ENCODE data around the gene TSNAX.

The TSNAX gene

GRCh38 chr1:231544943-231545592 is 16.6 kb downstream of the TSNAX start:
- Histone ChIP-seq H3K36me3 (ENCODE audit: insufficient read depth, low read length) (peaks cover 27% of the 10 kb centered on the region), H3K4me1 (ENCODE audit: control insufficient read depth, insufficient read depth, low read length, unreplicated experiment) (no peaks in the 10 kb centered on the region), H3K27ac (ENCODE audit: low read depth, low read length) (no peak overlapping the region), H3K27me3 (ENCODE audit: insufficient read depth, low read length) (no peaks in the 10 kb centered on the region), H3K4me3 (ENCODE audit: low read depth, low read length) (no peak overlapping the region), H3K79me2 (ENCODE audit: control insufficient read depth, insufficient read depth, low read length, unreplicated experiment) (no peaks in the 10 kb centered on the region), H2AFZ (ENCODE audit: low read length, unreplicated experiment) (no peak overlapping the region)

DNA sequence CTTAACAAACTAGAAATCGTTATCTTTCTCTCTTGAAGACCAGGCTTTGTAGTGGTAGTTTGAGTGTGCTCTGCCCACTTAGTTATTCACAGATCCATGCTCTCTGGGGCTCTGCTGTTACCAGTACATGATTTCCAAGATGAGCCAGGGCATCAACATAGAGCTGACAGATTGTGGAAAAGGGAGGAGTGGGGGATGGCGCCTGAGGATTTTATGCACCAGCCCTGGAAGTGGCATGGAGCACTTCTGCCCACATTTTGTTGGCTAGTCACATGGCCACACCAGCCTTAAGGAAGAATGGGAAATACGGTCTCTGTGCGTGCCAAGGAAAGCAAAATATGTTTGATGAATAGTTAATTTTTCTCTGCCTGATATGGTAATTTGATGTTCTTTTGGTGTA is 18.2 kb downstream of the TSNAX start:
- Histone ChIP-seq H3K4me1 (ENCODE audit: control insufficient read depth, insufficient read depth, low read length, unreplicated experiment) (no peaks in the 10 kb centered on the region), H3K4me3 (ENCODE audit: low read depth, low read length) (no peak overlapping the region), H3K27me3 (ENCODE audit: insufficient read depth, low read length) (no peaks in the 10 kb centered on the region), H3K36me3 (ENCODE audit: insufficient read depth, low read length) (peaks cover 11% of the 10 kb centered on the region), H2AFZ (ENCODE audit: low read length, unreplicated experiment) (no peak overlapping the region), H3K79me2 (ENCODE audit: control insufficient read depth, insufficient read depth, low read length, unreplicated experiment) (no peaks in the 10 kb centered on the region), H3K27ac (ENCODE audit: low read depth, low read length) (no peak overlapping the region)

DNA sequence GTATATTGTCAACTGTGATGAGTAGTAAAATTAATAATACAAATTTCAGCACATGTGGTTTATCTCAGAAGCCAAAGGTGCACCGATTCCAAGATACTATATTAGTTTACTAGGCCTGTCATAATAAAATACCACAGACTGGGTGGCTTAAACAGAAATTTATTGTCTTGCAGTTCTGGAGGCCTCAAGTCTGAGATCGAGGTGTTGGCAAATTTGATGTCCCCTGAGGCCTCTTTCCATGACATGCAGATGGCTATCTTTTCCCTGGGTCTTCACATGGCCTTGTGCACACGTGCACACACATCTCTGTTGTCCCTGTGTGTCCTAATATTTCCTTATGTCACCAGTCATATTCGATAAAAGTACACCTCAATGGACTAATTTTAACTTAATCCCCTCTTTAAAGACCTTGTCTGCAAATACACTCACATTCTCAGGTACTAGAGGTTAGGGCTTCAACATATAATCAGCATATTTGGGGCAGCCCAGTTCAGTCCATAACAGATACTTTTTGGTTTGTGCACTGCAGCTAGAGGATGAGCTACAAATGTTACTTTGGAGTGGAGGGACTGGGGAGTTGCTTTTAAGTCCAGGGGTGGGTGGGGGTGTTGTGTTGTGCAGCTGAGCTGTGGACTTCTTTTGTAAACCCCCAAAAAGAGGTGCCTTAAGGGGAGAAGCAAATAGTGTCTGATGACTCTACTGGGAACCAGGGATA is 21.4 kb downstream of the TSNAX start:
- Histone ChIP-seq H3K27ac (ENCODE audit: low read depth, low read length) (no peak overlapping the region), H3K79me2 (ENCODE audit: control insufficient read depth, insufficient read depth, low read length, unreplicated experiment) (no peaks in the 10 kb centered on the region), H3K36me3 (ENCODE audit: insufficient read depth, low read length) (no peaks in the 10 kb centered on the region; the same call in 1 of the 2 replicates), H3K27me3 (ENCODE audit: insufficient read depth, low read length) (no peaks in the 10 kb centered on the region), H2AFZ (ENCODE audit: low read length, unreplicated experiment) (no peak overlapping the region), H3K4me3 (ENCODE audit: low read depth, low read length) (no peak overlapping the region), H3K4me1 (ENCODE audit: control insufficient read depth, insufficient read depth, low read length, unreplicated experiment) (no peaks in the 10 kb centered on the region)

DNA sequence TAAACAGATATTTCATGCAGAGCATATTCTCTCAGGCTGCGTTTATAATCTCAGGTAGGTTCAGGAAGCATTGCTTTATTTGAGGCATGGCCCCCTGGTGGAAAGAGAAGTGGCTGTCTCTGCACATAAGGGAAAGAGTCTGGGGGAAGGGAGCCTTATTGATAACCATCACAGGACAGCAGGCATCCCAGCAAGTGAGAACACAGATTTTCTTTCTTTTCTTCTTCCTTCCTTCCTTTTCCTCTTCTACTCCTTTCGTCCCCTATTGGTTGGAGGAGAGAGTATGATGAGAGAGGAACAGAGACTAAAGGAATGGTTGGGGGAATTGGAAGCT is 21.9 kb downstream of the TSNAX start:
- Histone ChIP-seq H2AFZ (ENCODE audit: low read length, unreplicated experiment) (no peak overlapping the region), H3K36me3 (ENCODE audit: insufficient read depth, low read length) (no peaks in the 10 kb centered on the region), H3K27me3 (ENCODE audit: insufficient read depth, low read length) (no peaks in the 10 kb centered on the region), H3K4me3 (ENCODE audit: low read depth, low read length) (no peak overlapping the region), H3K4me1 (ENCODE audit: control insufficient read depth, insufficient read depth, low read length, unreplicated experiment) (no peaks in the 10 kb centered on the region), H3K79me2 (ENCODE audit: control insufficient read depth, insufficient read depth, low read length, unreplicated experiment) (no peaks in the 10 kb centered on the region), H3K27ac (ENCODE audit: low read depth, low read length) (no peak overlapping the region)

- Histone ChIP-seq H3K27me3 (ENCODE audit: insufficient read depth, low read length) (no peaks in the 10 kb centered on the region), H3K27ac (ENCODE audit: low read depth, low read length) (no peak overlapping the region), H2AFZ (ENCODE audit: low read length, unreplicated experiment) (no peak overlapping the region), H3K4me3 (ENCODE audit: low read depth, low read length) (no peak overlapping the region), H3K4me1 (ENCODE audit: control insufficient read depth, insufficient read depth, low read length, unreplicated experiment) (peaks cover 11% of the 10 kb centered on the region), H3K79me2 (ENCODE audit: control insufficient read depth, insufficient read depth, low read length, unreplicated experiment) (peaks cover 13% of the 10 kb centered on the region), H3K36me3 (ENCODE audit: insufficient read depth, low read length) (no peaks in the 10 kb centered on the region)
Observed at GRCh38 chr1:231553320-231553719, 24.9 kb downstream of the TSNAX start.

DNA sequence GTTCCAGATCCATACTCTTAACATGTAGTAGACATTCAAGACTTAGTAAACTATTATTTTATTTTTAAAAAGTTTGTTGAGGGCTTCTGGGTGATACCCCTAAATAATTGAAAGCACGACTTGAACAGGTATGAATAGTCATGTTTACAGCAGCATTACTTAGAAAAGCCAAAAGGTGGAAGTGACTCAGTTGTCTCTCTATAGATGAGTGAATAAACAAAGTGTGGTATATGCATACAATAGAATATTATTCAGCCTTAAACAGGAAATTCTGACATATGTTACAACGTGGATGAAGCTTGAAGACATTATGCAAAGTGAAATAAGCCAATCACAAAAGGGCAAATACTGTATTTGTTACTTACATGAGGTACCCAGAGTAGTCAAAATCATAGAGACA is 26.5 kb downstream of the TSNAX start:
- Histone ChIP-seq H3K27me3 (ENCODE audit: insufficient read depth, low read length) (no peaks in the 10 kb centered on the region), H3K4me1 (ENCODE audit: control insufficient read depth, insufficient read depth, low read length, unreplicated experiment) (peaks cover 17% of the 10 kb centered on the region), H3K36me3 (ENCODE audit: insufficient read depth, low read length) (no peaks in the 10 kb centered on the region), H3K27ac (ENCODE audit: low read depth, low read length) (no peak overlapping the region), H2AFZ (ENCODE audit: low read length, unreplicated experiment) (no peak overlapping the region), H3K4me3 (ENCODE audit: low read depth, low read length) (no peak overlapping the region), H3K79me2 (ENCODE audit: control insufficient read depth, insufficient read depth, low read length, unreplicated experiment) (peaks cover 13% of the 10 kb centered on the region)

DNA sequence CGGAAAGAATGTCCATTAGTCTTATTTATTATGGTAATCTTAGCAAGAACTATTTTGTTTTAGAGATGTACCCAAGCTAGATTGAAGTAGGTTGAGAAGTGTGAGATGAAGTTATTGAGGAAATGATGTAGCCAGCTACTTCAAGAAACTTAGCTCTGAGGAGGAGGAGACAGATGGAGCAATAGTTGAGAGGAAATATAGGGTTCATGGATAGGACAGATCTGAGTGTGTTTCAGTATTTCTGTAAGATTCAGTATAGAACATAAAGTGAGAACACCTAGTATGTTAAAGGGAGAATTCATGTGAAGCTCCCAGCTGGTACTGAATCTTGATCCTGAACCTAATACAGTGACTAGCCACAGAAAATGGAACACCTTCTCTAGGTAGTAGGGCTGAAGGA is 28.9 kb downstream of the TSNAX start:
- no peak overlapping the region for H2AFZ ChIP-seq (ENCODE audit: low read length, unreplicated experiment)
- no peaks in the 10 kb centered on the region for H3K27me3 ChIP-seq (ENCODE audit: insufficient read depth, low read length)
- H3K79me2 ChIP-seq (ENCODE audit: control insufficient read depth, insufficient read depth, low read length, unreplicated experiment) = peaks cover 13% of the 10 kb centered on the region
- H3K27ac ChIP-seq (ENCODE audit: low read depth, low read length) = no peak overlapping the region
- no peak overlapping the region for H3K4me3 ChIP-seq (ENCODE audit: low read depth, low read length)
- peaks cover 9% of the 10 kb centered on the region; the same call in 1 of the 2 replicates for H3K36me3 ChIP-seq (ENCODE audit: insufficient read depth, low read length)
- H3K4me1 ChIP-seq (ENCODE audit: control insufficient read depth, insufficient read depth, low read length, unreplicated experiment) = peaks cover 17% of the 10 kb centered on the region

DNA sequence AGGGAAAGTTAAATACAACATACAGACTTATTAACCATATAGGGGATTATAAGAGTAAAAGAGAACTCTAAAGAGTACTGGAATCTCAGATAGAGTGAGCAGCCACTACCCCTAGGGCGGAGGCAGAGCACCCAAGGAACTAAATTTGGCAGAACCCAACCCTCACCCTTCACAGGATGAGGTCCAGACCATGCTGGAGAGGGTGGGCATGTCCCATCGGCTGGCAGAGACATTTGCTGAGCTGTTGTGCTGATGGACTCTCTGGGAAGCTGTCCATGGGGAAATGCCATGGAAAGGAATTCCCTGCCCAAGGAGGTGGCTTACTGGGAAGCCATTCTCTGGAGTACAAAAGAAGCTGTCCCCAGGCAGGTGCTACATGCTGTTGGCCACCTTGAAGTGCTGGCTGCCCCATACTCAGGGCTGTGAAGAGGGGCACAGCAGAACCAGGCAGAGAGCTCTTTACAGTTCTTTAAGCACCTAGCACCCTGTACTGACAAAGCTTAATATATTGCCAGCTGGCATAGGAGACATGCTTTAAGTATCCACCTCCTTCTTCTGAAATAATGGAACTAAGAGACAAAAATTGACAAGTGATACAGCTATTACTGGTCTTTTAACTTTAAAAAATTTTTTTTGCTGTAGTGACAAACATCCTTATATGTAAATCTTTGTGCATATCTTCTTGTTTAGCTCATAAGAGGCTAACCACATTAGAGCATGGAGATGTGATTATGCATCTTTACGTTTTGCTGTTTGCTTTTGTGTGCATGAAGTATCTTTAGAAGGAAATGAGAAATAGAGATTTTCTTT is 29.6 kb downstream of the TSNAX start:
- H3K27ac ChIP-seq (ENCODE audit: low read depth, low read length) = no peak overlapping the region
- H3K4me1 ChIP-seq (ENCODE audit: control insufficient read depth, insufficient read depth, low read length, unreplicated experiment) = peaks cover 17% of the 10 kb centered on the region
- peaks cover 15% of the 10 kb centered on the region for H3K36me3 ChIP-seq (ENCODE audit: insufficient read depth, low read length)
- peaks cover 15% of the 10 kb centered on the region for H3K79me2 ChIP-seq (ENCODE audit: control insufficient read depth, insufficient read depth, low read length, unreplicated experiment)
- H3K4me3 ChIP-seq (ENCODE audit: low read depth, low read length) = no peak overlapping the region
- H2AFZ ChIP-seq (ENCODE audit: low read length, unreplicated experiment) = no peak overlapping the region
- H3K27me3 ChIP-seq (ENCODE audit: insufficient read depth, low read length) = no peaks in the 10 kb centered on the region

DNA sequence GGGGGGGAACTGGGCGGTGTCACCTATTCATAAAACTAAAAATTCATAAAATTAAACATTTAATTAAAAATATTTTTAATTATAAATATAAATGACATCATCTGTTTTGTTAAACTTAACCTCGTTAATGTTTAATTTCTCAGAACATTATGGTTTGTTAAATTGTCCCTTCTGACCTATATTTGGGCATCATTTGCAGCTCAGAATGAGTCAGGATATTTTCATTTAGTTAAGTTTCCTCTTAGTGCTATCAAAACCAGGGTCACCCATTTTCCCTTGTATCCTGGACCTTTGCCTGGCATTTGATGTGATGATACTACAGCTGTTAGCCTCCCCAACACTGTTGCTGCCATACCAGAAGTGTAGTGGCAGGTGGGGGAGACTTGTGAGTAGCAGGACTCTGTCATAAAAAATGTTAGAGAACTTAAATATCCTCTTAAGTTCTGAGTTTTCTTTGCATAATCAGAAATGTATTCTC is 30.3 kb downstream of the TSNAX start:
- Histone ChIP-seq H3K27me3 (ENCODE audit: insufficient read depth, low read length) (no peaks in the 10 kb centered on the region), H3K27ac (ENCODE audit: low read depth, low read length) (no peak overlapping the region), H3K4me1 (ENCODE audit: control insufficient read depth, insufficient read depth, low read length, unreplicated experiment) (peaks cover 17% of the 10 kb centered on the region), H3K36me3 (ENCODE audit: insufficient read depth, low read length) (peaks cover 21% of the 10 kb centered on the region), H3K4me3 (ENCODE audit: low read depth, low read length) (no peak overlapping the region), H2AFZ (ENCODE audit: low read length, unreplicated experiment) (no peak overlapping the region), H3K79me2 (ENCODE audit: control insufficient read depth, insufficient read depth, low read length, unreplicated experiment) (peaks cover 15% of the 10 kb centered on the region)

DNA sequence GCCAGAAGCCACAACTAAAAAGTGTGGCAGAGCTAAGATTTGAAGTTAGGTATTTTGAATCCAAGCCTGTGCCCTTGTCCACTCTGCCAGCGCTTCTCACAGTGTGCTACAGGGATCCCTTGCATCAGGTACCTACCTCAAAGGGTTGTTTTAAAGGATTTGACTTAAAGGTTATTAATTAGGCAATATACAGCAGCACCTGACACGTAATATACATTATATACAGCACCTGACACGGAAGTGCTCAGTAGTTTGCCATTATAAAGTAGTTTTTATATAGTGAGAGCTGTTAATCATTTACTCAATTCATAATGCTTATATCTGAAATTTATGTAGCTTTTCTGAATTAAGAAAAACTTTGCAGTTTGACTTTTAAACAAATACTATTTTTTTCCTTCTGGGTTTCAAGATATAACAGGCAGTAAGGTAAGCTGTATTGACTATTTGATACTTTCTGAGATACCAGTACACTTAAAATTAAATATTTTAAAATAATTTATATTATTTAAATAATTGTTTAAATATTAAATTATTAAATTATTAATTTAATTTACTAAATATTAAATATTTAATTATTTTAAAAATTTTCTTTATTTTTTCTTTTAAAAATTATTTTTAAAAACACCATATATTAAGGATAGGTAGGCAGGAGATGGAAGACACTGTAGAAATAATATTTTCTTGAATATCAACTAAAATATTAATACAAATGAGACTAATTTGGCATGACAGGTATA is 33.3 kb downstream of the TSNAX start:
- no peak overlapping the region for H3K27ac ChIP-seq (ENCODE audit: low read depth, low read length)
- peaks cover 36% of the 10 kb centered on the region for H3K36me3 ChIP-seq (ENCODE audit: insufficient read depth, low read length)
- no peak overlapping the region for H3K4me3 ChIP-seq (ENCODE audit: low read depth, low read length)
- no peaks in the 10 kb centered on the region for H3K27me3 ChIP-seq (ENCODE audit: insufficient read depth, low read length)
- peaks cover 17% of the 10 kb centered on the region for H3K4me1 ChIP-seq (ENCODE audit: control insufficient read depth, insufficient read depth, low read length, unreplicated experiment)
- peaks cover 13% of the 10 kb centered on the region for H3K79me2 ChIP-seq (ENCODE audit: control insufficient read depth, insufficient read depth, low read length, unreplicated experiment)
- H2AFZ ChIP-seq (ENCODE audit: low read length, unreplicated experiment) = no peak overlapping the region

Measured in ACC112 (cell line).